Occipital lobe (tissue), 2 donors: ENCODE results near the gene PPM1B. TPM values are rescaled to one million over a fixed set of nuclear protein-coding genes. Genes with fewer than 3 reads are reported as not detected.
"Not testable (repeated sequence)": the region's sequence is repeated elsewhere in the genome, so short reads cannot be mapped to it uniquely, and the experiment has no call there.

ENCODE experiments used
- DNase-seq: peaks from one replicate; lab custom pipeline; 2025; lab: John Stamatoyannopoulos, UW
- total RNA-seq: library from RNA; depleted of rRNA; stranded (reverse); fragments of >200 nt; gene quantifications from one replicate; pipeline ENCODE4 v1.2.3, GENCODE V29; 2014

The PPM1B gene
- 64.7 TPM for total RNA-seq

- peak; percentile 100 for DNase-seq
Measured at GRCh38 chr2:44168681-44169154, at the start of gene PPM1B. Gene PPM1B, plus strand, starts transcription at chr2:44168875. Its CDS starts 32,325 bp downstream, at chr2:44201200.

DNA sequence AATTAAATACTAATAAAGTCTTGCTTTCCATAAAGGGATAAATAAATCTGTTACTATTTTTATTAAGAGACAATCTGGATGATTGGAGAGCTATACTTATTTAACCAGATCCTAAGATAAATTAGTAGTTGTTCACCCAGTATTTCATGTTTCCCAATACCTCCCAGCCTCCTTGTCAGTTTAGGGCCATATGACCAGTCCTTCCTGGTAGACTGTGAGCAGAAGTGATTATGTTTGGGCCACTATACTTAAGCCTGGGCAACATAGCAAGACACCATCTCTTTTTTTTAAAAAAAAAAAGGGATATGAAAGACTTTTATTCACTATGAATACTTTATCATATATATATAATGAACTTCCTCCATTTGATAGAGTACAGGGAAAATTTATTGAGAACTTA, 48.8 kb upstream of the PPM1B start:
- DNase-seq = no peak

DNA sequence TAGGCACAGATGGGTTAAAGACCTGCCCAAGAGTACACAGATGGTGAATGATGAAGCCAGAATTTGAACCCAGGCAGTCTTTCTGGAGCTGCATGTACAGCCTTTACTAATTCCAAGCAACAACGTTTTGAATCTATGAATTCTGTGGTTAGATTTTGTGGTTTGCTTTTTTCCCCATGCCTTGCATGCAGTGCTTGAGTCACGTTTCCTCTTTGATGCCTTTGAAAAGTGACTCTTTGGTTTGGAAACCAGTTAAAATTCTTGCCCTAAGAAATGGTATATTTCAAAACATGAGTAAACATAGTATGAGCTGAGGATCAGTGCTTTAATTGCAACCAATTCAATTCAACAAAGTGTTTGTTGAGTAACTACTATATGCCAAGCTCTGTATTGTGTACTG, 48.2 kb upstream of the PPM1B start:
- no peak for DNase-seq

- DNase-seq = no peak
Measured at GRCh38 chr2:44121899-44122298, 46.8 kb upstream of the PPM1B start.

DNA sequence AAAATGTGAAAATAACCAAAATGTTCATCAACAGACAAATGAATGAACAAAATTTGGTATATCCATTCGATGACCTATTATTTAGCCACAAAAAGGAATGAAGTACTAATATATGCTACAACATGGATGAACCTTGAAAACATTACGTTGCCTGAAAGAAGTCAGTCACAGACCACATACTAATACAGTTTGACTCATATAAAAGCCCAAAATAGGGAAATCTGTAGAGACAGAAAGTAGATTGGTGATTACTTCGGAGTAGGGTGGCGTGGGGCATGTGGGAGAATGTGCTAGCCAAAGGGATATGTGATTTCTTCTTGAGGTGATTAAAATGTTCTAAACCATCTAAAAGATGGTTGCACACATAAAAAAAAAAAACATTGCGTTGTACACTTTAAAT, 44.2 kb upstream of the PPM1B start:
- no peak for DNase-seq

GRCh38 chr2:44126106-44126797, 42.4 kb upstream of the PPM1B start:
- DNase-seq = no peak

DNA sequence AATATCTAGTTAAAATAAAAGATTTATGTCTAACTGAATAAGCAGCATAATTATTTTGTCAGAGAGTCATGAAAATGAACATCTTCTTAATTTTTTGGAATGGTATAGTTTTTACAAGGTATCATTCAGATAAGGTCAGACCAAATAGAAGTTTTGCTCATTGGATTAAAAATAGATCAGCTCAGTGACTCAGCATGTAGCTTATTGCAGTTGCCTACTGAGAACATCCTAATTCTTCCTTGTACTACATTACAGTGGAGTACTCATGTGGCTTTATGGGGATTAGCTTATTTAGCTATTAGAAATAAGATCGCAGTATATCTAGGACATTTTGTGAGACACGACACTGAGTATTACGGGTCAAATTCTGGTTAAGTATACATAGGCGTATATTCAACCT, 38.2 kb upstream of the PPM1B start:
- DNase-seq = no peak

DNA sequence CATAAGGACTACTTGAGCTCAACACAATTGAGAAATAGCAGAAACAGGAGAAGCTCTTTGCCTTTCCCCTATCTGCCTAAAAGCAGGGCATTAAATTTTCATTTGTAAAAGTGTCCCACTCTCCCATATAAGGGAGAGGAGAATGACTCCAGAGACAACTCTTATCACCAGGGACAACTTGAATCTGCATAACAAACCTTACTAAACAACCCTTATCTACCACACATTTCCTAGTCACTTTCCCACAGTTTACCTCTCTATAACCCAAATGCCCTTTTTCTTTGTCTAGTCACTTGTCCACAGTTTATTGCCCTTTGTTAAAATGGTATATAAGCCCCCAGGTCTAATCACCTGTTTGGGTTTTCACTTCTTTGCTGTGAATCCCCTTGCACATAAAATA, 37.5 kb upstream of the PPM1B start:
- DNase-seq = no peak

- not testable (repeated sequence) for DNase-seq
Measured at GRCh38 chr2:44133602-44134001, 35.1 kb upstream of the PPM1B start.

- no peak for DNase-seq
Measured at GRCh38 chr2:44134848-44135247, 33.8 kb upstream of the PPM1B start.

DNA sequence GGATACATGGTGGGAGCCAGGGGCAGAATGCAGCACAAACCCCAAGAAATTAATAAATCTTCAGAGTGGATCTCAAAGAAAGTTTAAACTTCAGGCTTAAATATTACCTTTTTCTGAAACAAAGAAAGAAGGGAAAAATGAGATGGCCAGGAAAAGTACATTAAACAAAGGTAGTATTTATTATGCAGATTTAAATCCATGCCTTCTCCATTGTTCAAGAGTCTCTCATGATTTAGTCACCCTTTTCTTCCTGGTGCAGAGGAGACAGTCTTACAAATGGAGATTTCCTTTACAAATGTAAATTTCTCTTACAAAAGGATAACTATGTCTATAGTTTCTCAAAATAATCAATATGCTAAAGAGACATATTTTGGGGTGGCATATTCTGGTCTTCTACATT, 33.4 kb upstream of the PPM1B start:
- no peak for DNase-seq

DNA sequence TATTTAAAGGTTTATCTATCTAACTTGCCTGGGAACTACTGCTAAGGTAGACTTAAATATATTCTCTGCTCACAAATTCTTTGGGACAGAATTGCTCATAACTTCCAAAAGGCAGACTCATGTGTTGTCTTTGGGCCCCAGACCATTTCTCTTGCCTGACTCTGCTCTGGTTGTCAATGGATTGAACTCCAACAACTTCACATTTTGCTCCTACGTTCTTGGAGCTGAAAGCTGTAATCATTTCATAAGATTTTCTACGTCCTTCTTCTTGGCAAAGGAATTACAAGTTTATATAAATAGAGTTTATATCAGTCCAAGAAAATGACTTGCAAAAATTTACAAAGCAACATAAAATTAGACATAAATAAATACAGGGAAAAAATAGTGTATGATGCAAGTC, 32.9 kb upstream of the PPM1B start:
- DNase-seq = no peak

- no peak for DNase-seq
Measured at GRCh38 chr2:44136252-44136651, 32.4 kb upstream of the PPM1B start.

GRCh38 chr2:44137048-44137447, 31.6 kb upstream of the PPM1B start:
- no peak for DNase-seq

- no peak for DNase-seq
Measured at GRCh38 chr2:44137872-44138551, 30.7 kb upstream of the PPM1B start.

GRCh38 chr2:44139741-44140140, 28.9 kb upstream of the PPM1B start:
- DNase-seq = no peak

DNA sequence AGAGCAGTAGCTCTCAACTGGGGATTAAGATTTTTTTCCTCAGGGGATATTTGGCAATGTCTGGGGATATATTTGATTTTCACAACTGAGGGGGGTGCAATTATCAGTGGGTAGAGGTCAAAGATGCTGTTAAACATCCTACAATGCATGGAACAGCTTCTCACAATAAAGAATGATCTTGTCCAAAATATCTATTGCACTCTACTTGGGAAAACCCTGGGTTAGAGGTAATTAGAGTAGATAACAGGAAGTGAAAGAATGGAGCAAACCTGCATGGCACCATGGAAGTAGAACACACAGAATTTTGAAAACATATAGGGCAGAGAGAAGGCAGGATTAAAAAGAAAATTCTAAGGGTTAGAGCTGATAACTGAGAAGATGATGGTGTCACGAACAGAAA, 26.4 kb upstream of the PPM1B start:
- no peak for DNase-seq

- DNase-seq = no peak
Measured at GRCh38 chr2:44143701-44144100, 25.0 kb upstream of the PPM1B start.

DNA sequence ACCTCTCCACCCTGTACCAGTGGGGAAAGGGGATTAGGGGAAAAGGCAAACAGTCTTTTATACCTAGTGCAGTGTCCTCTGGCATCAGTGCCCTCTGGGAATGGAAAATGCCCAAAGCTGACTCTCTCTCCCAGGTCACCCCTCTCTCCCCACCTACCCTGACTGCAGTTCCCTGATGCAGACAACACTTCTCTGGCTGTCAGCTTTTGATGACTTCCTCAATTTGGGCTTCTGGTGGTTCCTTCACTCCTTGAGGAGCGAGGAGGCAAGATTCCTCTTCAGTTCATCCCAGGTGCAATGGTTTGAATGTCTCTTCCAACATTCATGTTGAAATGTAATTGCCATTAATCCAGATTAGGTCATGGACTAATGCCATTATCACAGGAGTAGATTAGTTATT, 19.7 kb upstream of the PPM1B start:
- DNase-seq = no peak

DNA sequence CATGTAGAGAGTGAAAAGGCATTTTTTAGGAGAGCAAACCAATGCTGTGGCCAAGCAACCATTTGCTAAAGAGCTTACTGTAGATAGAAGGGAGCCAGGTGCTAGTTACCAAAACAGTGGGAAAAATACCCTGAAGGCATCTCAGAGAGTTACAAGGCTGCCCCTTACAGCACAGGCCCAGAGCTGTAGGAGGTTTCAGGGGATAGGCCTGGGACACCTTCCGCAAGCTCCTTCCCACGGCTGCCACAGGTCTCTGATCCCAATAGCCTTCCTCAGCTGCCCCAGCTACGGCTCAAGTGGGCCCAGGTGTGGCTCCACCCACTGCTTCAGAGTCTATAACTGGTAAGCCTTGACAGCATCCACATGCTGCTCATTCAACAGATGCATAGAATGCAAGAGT, 18.2 kb upstream of the PPM1B start:
- DNase-seq = no peak

- no peak for DNase-seq
Measured at GRCh38 chr2:44152865-44153669, 15.6 kb upstream of the PPM1B start.

- no peak for DNase-seq
Measured at GRCh38 chr2:44155666-44156446, 12.8 kb upstream of the PPM1B start.
